Subcutaneous abdominal adipose tissue (tissue), 5 donors: ENCODE data around the gene PRDM16.

Experiments
- H3K27ac ChIP-seq: one replicate; pipeline ENCODE4 v1.7.0; 2013; ENCODE audit warnings: low read depth, mild to moderate bottlenecking, inconsistent platforms, low read length, moderate library complexity
- H3K27me3 ChIP-seq, 5 donors: one replicate each; pipeline ENCODE4 v1.7.0; 2013; ENCODE audit warnings: low read length in 5 of 5, inconsistent platforms in 1 of 5; ENCODE audit not compliant: control insufficient read depth in 5 of 5, insufficient read depth in 4 of 5
- H3K36me3 ChIP-seq, 5 donors: one replicate each; pipeline ENCODE4 v1.7.0; 2013; ENCODE audit warnings: low read length in 5 of 5; ENCODE audit not compliant: control insufficient read depth in 5 of 5, insufficient read depth in 5 of 5
- H3K4me1 ChIP-seq, 5 donors: one replicate each; pipeline ENCODE4 v1.7.0; 2013; ENCODE audit warnings: low read length in 5 of 5, mild to moderate bottlenecking in 3 of 5, moderate library complexity in 1 of 5; ENCODE audit not compliant: control insufficient read depth in 5 of 5, insufficient read depth in 5 of 5
- H3K4me3 ChIP-seq, 5 donors: one replicate each; pipeline ENCODE4 v1.7.0; 2013; ENCODE audit warnings: low read length in 5 of 5, low read depth in 1 of 5
- H3K9ac ChIP-seq, 5 donors: one replicate each; pipeline ENCODE4 v1.7.0; 2013; ENCODE audit warnings: low read length in 5 of 5, mild to moderate bottlenecking in 4 of 5, moderate library complexity in 3 of 5
- H3K9me3 ChIP-seq, 5 donors: one replicate each; pipeline ENCODE4 v1.7.0; 2013; ENCODE audit warnings: low read length in 5 of 5; ENCODE audit not compliant: control insufficient read depth in 5 of 5
- donor health status: healthy.
- donor health status: healthy.
- donor health status: healthy.
- donor health status: healthy.
- donor health status: healthy.

The PRDM16 gene

DNA sequence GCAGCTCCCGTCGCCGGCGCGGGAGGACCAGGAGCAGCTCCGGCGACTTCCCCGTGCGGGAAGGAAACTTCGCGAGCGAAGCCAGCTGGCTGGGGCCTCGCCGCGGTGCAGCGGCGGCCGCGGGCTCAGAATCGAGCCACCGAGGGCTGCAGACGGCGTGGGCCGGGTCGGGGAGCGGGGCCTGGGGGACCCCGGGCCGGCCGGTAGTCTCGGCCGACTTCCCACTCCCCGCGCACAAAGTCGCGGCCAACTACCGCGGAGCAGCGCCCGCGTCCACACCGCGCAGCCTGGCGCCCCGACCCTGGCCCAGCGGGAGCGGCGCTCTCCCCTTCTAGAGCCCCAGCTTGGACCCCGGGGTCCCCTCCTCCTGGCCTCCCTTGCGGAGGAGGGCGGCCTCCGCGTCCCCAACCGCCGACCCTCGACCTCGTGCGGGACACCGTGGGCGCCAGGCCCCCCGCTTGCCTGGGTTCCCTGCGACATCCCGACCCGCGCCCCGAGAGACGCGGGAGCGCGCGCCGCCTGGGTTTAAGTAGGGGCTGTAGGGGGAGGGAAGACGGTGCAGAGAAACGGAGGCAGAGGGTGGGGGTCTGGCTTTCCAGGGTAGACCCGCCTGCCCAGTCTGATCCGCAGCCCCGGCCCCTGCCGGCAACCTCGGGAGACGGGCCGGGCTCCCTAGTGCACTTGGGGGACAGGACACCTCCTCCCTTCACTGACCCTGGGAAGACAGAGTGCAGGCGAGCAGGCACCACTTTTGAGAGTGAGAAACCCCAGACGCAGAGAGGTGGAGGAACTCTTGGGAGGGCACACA, 4.7 kb downstream of the PRDM16 start:
- H3K4me3 ChIP-seq, result no peak overlapping the region

DNA sequence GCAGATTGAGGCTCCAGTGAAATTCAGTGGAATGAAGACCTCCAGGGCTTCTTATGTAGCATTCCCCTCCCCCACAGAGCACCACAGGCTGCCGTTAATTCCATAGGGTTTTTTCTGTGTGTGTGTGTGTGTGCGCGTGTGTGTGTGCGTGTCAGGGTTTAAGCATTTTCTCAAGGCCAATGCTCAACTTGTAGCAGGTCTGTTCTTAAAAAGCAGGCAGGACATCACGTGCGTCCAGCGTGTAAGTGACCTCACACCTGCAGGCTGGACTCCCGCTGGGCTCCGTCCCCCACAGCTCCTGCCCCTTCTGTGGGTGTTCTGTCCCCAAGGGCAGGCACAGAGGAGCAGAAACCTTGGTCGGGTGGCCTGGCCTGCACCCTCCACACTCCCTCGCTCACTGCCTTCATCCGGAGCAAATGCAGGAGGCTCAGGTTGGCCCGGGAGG, 5.3 kb downstream of the PRDM16 start:
- Histone ChIP-seq H3K9me3 (no peaks in the 10 kb centered on the region), H3K4me3 (no peak overlapping the region), H3K36me3 (no peaks in the 10 kb centered on the region), H3K9ac (no peak overlapping the region), H3K27ac (no peak overlapping the region), H3K4me1 (peaks cover 0 to 25% (median 23%) of the 10 kb centered on the region in 5 donors), H3K27me3 (peaks cover 30 to 82% (median 49%) of the 10 kb centered on the region in 5 donors)

More for the DNA sequence above, 4.7 kb downstream of the PRDM16 start:
- H3K36me3 ChIP-seq, result no peaks in the 10 kb centered on the region
- no peak overlapping the region for H3K9ac ChIP-seq
- H3K9me3 ChIP-seq, result no peaks in the 10 kb centered on the region
- H3K4me1 ChIP-seq, result peaks cover 0 to 28% (median 24%) of the 10 kb centered on the region in 5 donors
- no peak overlapping the region for H3K27ac ChIP-seq
- peaks cover 30 to 76% (median 49%) of the 10 kb centered on the region in 5 donors for H3K27me3 ChIP-seq

DNA sequence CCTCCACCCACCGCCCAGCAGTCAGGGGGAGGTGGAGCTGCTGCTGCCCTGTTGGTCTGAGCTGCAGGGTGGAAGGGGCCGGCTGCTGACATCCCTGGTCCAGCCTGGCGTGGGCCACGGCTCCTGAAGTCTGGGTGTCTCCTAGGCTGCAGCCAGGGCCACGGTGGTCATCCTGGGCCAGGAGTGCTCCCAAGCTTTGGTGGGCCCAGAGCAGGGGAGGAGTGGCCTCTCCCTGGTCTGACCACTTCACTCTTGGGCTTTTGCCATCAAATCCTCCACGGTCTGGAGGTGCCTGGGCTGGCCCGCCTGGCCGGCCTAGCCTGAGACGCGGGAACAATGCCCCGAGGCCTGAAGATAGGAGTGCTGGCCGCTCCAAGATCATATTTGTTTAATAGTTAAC, 5.8 kb downstream of the PRDM16 start:
- Histone ChIP-seq H3K4me1 (peaks cover 0 to 25% (median 20%) of the 10 kb centered on the region in 5 donors), H3K9ac (no peak overlapping the region), H3K27me3 (peaks cover 30 to 86% (median 52%) of the 10 kb centered on the region in 5 donors), H3K4me3 (no peak overlapping the region), H3K36me3 (no peaks in the 10 kb centered on the region), H3K9me3 (no peaks in the 10 kb centered on the region), H3K27ac (no peak overlapping the region)

DNA sequence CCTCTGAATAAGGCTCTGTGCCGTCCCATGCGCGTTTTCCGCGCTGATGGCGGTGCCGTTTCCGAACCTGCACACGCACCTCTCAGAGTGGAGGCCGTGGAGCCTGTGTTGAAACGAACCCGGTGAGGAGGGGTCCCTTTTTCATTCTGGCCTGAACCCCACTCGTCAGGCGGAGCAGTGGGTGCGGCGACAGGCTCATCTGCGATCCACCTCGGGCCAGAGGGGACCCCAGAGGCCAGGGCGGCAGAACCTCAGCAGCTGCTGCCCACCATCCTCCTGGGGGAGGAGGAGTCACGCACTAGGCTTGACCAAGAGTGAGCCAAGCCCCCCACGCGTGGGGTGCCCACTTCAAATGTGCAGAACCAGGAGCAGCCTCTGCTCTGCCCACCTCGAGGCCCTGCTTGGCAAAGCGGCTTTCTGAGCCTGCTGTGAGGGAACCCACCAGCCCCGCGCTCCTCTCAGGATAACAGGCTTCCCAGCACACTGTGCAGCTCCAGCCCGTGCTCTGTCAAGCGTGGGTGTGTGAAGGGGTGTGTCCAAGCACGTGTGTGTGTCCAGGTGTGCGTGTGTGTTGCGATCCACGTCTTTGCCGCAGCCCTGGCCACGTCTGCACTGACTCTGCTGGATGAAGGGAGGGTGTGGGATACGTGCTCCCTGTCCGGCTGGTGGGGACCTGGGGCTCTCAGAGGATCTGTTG, 6.8 kb downstream of the PRDM16 start:
- Histone ChIP-seq H3K36me3 (no peaks in the 10 kb centered on the region), H3K27me3 (peaks cover 28 to 82% (median 53%) of the 10 kb centered on the region in 5 donors), H3K4me3 (no peak overlapping the region), H3K9me3 (no peaks in the 10 kb centered on the region), H3K9ac (no peak overlapping the region), H3K27ac (no peak overlapping the region), H3K4me1 (peaks cover 0 to 21% (median 13%) of the 10 kb centered on the region in 5 donors)

DNA sequence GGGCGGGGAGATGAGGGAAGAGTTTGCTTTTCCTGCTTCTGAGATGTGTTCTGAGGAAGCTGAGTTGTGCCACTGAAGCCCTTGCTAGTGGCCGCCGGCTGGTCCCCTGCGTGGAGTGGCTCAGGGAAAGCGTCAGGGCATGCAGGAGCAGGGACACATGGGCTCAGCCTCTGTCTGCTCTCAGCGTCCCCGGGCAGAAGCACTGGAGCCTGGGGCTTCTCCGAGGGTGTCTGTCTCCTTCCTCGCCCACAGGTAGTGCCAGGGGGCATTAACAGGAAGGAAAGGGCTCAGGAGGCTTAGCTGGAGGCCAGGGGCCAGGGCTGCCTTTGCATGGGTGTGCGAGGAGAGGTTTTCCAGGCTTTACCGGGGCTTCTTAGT, 7.3 kb downstream of the PRDM16 start:
- H3K9me3 ChIP-seq, result no peaks in the 10 kb centered on the region
- no peak overlapping the region for H3K9ac ChIP-seq
- peaks cover 0 to 16% (median 8%) of the 10 kb centered on the region in 5 donors for H3K4me1 ChIP-seq
- H3K36me3 ChIP-seq, result no peaks in the 10 kb centered on the region
- no peak overlapping the region for H3K27ac ChIP-seq
- peaks cover 27 to 77% (median 56%) of the 10 kb centered on the region in 5 donors for H3K27me3 ChIP-seq
- no peak overlapping the region for H3K4me3 ChIP-seq

DNA sequence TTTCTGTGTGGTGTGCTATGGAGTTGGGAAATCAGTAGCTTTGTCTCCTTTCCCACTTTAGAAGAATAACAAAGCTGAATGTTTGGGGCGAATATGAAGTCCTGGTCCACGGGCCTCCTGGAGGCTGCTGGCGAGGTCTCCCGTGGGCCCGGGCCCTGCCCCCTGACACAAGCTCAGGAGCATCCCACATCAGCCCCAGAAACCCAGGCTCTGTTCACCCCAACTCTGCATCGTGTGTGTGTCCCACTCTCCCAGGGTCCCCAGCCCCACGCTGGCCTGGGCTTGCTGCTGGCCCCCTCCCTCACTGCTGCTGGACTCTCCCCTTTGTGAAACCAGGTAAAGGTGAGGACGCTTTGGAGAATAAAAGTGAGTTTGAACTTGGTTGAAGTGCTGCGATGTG, 8.1 kb downstream of the PRDM16 start:
- Histone ChIP-seq H3K27me3 (peaks cover 31 to 70% (median 57%) of the 10 kb centered on the region in 5 donors), H3K4me1 (peaks cover 0 to 13% (median 7%) of the 10 kb centered on the region in 5 donors), H3K9me3 (no peaks in the 10 kb centered on the region), H3K4me3 (no peak overlapping the region), H3K9ac (no peak overlapping the region), H3K27ac (no peak overlapping the region), H3K36me3 (no peaks in the 10 kb centered on the region)

DNA sequence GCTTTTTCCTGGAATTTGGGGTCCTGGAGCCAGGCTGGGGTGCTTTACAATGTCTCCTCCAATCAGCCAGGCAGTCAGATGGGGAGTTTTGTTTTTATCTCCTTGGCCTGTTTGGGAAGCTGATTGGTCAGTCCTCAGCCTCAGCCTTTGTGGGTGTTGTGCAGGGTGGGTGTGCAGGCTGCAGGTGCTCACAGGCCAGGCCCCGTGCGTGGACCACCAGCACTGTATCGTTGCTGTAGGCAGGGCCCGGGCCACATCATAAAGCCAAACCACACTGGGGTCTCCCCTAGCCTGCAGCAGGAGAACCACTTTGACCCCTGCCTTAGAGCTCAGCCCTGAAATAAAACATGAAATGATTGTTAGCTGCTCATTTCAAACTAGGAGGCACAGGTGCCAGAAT, 8.6 kb downstream of the PRDM16 start:
- Histone ChIP-seq H3K4me1 (peaks cover 0 to 12% (median 7%) of the 10 kb centered on the region in 5 donors), H3K4me3 (no peak overlapping the region), H3K27me3 (peaks cover 26 to 65% (median 53%) of the 10 kb centered on the region in 5 donors), H3K27ac (no peak overlapping the region), H3K9me3 (no peaks in the 10 kb centered on the region), H3K36me3 (no peaks in the 10 kb centered on the region), H3K9ac (no peak overlapping the region)

DNA sequence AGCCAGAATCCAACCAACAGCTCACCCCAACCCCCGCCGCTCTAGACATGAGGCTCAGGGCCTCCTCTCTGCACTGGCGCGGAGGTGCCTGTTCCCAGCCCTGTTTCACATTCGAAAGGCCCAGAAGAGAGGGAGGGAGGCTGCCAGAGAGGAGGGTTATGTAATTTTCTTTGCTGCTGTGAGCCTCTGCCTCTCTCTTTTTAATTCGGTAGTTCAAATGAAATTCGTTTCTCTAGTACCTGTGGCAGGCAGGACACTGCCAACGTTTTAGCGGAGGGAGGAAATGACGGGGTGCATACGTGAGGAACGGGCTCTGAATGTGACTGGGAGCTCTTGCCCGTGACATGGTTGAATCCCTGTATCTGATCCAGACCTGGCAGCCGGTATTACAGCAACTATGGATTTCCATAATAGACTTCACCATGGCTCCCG, 9.4 kb downstream of the PRDM16 start:
- Histone ChIP-seq H3K36me3 (no peaks in the 10 kb centered on the region), H3K4me3 (no peak overlapping the region), H3K4me1 (peaks cover 0 to 9% (median 5%) of the 10 kb centered on the region in 5 donors), H3K27me3 (peaks cover 20 to 57% (median 46%) of the 10 kb centered on the region in 5 donors), H3K9ac (no peak overlapping the region), H3K27ac (no peak overlapping the region), H3K9me3 (no peaks in the 10 kb centered on the region)

DNA sequence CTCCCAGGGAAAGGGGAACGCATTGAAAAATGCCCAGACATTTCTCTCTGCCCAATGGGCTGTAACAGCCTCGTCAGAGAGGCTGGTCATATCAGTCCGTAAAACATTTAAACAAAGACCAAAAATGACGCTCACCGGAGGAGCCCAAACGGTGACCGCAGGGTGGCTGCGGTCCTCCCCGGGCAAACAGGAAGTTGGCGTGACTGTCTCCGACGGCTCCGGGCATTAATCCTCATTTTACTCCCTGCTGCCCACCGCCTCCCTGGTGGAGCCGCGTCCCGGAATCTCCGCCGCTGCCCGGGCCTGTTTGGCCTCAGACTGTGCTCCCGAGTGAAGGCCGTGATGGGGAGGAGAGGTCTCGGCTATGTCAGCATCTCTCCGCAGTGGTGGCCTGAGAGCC, 9.9 kb downstream of the PRDM16 start:
- H3K9me3 ChIP-seq, result no peaks in the 10 kb centered on the region
- no peak overlapping the region for H3K9ac ChIP-seq
- H3K4me3 ChIP-seq, result no peak overlapping the region
- no peak overlapping the region for H3K27ac ChIP-seq
- peaks cover 20 to 53% (median 45%) of the 10 kb centered on the region in 5 donors for H3K27me3 ChIP-seq
- no peaks in the 10 kb centered on the region for H3K36me3 ChIP-seq
- peaks cover 0 to 9% (median under 1%) of the 10 kb centered on the region in 5 donors for H3K4me1 ChIP-seq
